ENCODE measurements around the gene USP49. TPM values are rescaled to one million over a fixed set of nuclear protein-coding genes. Genes with fewer than 3 reads are reported as not detected.
A peak's percentile ranks its signal among the peaks of the same experiment; 100 is the strongest.
"Not testable (repeated sequence)": the region's sequence is repeated elsewhere in the genome, so short reads cannot be mapped to it uniquely, and the experiment has no call there.

Gene USP49
- total RNA-seq (2014; rRNA removed; shearing (Covaris generic)), result 1.4 and 1.8 TPM in 2 replicates

DNA sequence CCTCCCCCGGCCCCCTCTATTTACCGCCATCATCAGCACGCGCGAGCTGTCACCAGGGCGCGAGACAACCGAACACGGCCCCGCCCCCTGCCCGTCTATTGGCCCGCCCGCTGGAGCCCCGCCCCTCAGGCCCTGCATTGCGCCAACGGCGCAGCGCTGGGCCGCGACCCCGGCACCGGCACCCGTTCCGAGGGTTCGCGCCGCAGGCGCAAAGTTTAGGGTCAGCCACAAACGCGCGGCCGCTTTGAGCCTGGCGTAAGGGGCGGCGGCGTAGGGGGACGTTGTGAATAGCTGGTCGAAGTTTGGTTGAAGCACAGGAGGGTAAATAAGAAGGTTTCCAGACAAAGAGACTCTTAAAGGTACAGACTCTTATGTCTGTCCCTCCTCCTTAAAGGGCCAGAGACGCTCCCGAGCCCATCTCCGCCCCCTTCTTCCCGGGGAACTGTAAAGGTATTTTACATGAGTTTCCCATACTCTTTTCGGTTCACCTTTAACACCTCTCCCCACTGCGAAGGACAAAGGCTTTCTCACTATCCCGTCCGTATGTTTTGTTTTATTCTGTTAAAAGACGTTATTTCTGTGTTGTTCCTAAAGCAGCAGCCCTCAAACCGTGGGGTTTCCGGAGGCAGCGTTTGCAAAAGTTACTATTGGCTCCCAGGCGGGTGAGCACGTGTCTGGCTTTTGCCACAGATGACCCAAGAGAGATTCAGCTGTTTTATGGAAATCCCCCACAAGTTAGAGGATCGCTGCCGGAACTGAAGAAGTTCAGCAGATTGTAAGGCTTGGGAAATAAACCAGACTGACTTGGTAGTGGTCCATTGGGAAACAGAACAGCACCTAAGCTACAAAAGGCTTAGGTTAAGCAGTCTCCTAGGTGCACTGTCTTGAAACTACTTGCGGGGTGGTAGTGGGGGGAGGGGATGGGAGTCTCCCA, at the start of gene USP49:
Gene USP49, minus strand, starts transcription at position 76 of the 934 bp plus-strand sequence. CDS start 88,392 bp downstream, outside the sequence.
- DNase-seq (ENCODE audit: low spot score), result peak; percentile 81

DNA sequence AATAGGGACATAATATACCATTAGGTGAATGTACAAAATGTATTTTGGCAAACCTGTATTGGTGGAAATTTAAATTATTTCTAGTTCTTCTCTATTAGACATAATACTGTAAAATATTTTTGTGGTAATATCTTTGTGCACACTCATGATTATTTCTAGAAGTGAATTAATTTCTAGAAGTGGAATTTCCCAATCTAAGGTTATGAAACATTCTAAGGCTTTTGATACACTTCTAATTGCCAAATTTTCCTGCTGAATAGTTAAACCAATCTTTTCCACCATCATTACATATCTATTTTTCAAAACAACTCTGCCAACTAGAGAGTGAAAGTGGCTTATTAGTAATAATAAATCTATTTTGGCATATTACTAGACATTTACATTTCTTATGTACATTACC, 48.3 kb upstream of the USP49 start:
- no peak for DNase-seq (ENCODE audit: low spot score)

- not testable (repeated sequence) for DNase-seq (ENCODE audit: low spot score)
Observed at GRCh38 chr6:41942882-41943281, 47.7 kb upstream of the USP49 start.

- peak; percentile 65 for DNase-seq (ENCODE audit: low spot score)
Observed at GRCh38 chr6:41942067-41942851, 47.1 kb upstream of the USP49 start.

DNA sequence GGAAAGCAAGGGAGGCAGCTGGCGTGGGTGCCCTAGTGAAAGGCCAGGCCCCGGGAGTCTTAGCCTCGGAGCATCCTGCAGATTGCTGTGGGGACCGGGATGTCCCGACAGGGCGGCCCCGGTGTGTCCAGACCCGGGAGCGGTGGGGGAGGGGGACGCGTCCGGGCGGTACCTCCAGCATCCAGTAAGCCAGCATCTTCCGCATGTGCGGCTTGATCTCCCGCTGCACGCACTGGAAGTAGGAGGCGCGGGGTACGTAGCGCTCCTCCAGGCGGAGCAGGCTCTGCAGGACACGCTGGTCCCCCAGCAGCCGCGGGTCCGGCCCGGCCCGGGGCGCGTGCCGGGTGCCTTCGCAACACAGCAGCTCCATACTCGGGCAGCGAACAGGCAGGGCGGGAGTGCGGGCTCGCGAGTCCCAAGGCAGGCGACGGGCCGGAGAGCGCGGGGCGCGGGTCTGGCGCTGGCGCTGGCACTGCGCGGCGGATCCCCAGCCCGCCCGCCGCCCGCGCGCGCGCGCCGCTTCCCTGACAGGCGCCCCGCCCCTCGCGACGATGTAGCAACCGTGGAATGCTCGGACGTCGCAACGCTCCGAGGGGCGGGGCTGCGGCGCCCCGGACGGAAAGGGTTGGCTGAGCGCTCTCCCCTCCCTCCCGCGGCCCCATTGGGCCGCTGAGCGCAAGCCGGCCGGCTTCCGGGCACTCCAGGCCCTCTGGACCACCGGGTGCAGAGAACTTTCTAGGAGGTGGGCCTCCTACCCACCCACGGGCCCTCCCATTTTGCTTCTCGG, 46.3 kb upstream of the USP49 start, which contains the start of gene CCND3:
Gene CCND3, minus strand, starts transcription at position 529 of the 787 bp plus-strand sequence. Its CDS starts 159 bp downstream, at position 370.
- DNase-seq (ENCODE audit: low spot score), result peak; percentile 88

GRCh38 chr6:41940759-41941279, 45.6 kb upstream of the USP49 start:
- DNase-seq (ENCODE audit: low spot score), result no peak

- DNase-seq (ENCODE audit: low spot score), result peak; percentile 41
Observed at GRCh38 chr6:41939848-41940758, 44.9 kb upstream of the USP49 start.

DNA sequence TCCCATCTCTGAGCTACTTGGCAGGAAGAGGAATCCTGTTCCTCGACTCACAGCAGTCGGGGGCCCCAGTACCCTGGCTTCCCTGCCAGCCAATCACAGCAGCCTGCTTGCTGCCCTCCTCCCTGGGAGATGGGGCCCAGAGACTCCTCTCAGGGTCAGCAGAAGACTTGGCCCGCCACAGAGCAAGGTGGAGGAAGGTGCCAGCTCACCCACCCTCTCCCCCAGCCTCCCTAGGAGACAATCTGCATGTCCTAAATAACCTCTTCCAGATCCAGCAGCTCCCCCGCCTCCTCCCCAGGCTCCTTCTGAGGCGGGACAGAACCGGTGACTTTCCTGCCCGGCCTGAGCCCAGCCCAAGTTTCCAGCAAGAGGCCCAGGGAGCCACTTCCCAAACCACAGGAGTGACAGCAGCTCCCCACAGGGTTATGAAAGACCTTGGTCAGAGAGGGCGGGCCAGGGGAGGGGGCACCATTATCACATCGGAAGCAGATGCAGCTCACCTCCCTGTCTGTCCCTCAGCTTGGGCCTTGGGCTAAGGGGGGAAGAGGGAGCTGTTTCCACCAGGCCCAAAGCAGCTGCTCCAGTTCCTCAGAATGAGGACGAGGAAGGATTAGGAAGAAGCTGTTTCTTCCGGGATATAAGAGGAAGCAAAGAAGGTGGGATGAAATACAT, 44.1 kb upstream of the USP49 start:
- DNase-seq (ENCODE audit: low spot score), result peak; percentile 77

DNA sequence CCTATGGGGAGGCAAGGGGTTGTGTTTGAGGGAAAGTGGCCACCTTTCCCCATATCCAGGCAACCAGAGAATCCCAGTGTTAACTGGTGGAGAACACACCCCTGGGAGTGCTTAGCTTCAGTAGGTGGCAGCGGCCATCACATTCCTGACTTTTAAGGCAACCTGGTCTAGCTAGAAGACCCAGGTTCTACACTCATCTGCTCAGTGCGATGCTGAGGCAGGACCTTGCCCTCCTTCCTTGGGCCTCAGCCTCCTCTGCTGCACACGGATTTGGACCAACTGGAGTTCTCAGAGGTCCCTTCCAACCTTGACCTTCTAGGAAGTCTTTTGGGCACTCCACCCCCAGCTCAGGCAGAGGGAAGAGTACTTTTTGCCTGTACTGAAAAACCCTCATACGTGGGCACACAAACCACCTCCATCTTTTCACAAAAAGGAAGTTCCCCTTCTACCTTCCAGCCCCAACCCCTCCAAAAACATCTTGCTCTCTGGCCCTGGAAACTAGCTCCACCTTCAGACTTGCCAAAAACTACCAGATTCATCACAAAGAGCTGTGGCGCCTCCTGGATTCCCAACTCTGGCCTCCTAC, 43.5 kb upstream of the USP49 start:
- no peak for DNase-seq (ENCODE audit: low spot score)

DNA sequence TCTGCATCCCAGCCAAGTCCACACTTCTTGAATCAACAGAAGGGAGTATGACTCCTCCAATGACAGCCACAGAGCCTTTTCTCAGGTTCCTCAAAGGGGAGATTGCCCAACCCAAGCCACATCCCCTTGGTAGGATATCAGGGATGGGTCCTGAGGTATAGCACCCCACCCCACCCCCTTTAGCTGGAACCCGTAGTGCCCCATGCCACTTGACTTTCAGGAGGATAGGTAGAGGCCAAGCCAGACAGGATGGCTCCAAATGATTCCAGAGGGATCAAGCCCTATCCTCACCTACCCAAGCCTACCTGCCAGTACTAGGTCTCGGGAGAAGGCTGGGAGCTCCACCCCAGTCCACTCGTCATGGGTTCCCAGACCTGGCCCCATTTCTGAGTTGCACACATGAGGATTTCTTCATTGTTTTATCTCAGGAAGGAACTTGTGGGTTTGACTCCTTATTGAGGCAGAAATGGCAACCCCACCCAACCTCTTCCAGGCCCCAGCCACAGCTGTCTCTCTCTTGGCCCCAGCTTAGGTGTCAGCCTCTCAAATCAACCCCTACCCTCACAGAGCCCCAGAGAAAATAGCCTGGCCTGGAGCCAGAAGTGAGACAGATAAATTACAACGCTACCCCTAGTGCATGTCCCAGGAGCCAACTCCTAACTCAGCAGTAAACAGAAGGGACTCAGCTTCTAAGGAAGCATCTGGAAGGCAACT, 42.8 kb upstream of the USP49 start:
- no peak for DNase-seq (ENCODE audit: low spot score)

GRCh38 chr6:41937472-41937860, 42.3 kb upstream of the USP49 start:
- no peak for DNase-seq (ENCODE audit: low spot score)

DNA sequence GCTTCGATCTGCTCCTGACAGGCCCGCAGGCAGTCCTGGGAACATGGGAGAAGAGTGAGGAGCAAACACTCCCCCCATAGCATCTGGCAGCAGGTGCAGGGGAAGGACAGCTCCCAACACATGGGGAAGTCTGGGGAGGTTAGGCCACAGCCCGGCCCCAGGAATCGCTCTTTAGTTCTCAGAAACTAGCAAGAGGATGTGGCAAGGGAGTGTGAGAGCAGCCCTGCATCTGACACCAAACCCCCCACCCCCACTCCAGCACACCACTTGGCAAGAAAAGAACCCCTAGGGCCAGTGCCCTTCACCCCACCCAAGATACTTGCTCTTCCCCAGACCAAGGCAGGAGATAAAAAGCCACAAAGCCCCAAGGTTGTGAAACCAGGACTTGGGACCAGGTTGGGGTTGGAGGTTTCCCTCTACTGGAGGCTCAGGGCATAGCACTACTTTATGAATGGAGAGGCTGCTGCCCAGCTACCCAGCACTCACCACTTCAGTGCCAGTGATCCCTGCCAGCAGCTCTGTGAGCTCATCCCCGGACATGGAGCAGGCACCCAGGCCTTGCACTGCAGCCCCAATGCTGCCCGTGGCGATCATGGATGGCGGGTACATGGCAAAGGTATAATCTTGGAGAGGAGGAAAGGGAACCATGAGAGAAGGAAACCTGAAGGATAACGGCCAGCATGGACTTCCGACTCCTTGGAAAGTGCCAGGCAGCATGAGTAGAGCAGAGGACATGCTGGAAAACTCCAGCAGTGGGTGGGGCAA, 41.1 kb upstream of the USP49 start:
- peak; percentile 88 for DNase-seq (ENCODE audit: low spot score)

GRCh38 chr6:41935685-41936072, 40.5 kb upstream of the USP49 start:
- DNase-seq (ENCODE audit: low spot score), result no peak

- no peak for DNase-seq (ENCODE audit: low spot score)
Observed at GRCh38 chr6:41935193-41935574, 40.0 kb upstream of the USP49 start.

- DNase-seq (ENCODE audit: low spot score), result no peak
Observed at GRCh38 chr6:41934278-41935192, 39.4 kb upstream of the USP49 start.

- no peak for DNase-seq (ENCODE audit: low spot score)
Observed at GRCh38 chr6:41932378-41932777, 37.2 kb upstream of the USP49 start.

DNA sequence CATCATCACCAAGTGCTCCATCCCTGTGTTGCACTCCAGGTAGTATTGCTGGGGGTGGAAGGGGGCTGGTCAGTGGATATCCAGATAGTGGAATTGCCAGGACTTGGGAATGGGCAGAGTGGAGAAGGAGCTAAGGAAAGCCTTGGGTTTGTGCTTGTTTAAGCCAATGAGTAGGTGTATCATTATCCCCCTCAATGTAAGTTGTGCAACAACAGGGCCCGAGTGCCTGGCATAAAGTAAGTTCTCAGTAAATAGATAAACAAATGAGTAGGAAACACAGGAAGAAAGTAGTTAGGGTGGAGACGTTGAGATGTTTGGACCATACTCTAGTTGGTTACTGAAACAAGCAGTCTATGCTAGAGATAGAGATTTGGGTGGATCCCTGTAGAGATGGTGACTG, 36.6 kb upstream of the USP49 start:
- DNase-seq (ENCODE audit: low spot score), result no peak
